RWPE2 (cell line): ENCODE measurements around the gene WNT6.

ENCODE experiments used
- ATAC-seq: fragments of 200-7000 bp; cut with Tn5 transposase; 3 replicates; pipeline ENCODE4 v1.9.1; 2021; ENCODE audit warnings: low read depth
- DNase-seq: peaks from one replicate; pipeline ENCODE4 v3.0.0-alpha.2; 2020; ENCODE audit warnings: low spot score
- H3K27ac ChIP-seq: fragments of 450-650 bp; 2 replicates; pipeline ENCODE4 v1.5.1; 2017; ENCODE audit warnings: mild to moderate bottlenecking; ENCODE audit not compliant: poor library complexity, severe bottlenecking
- H3K27me3 ChIP-seq: fragments of 250-450 bp; sonication (Bioruptor Pico); 2 replicates; pipeline ENCODE4 v1.5.1; 2021; ENCODE audit warnings: mild to moderate bottlenecking, moderate library complexity; ENCODE audit not compliant: insufficient read depth, poor library complexity, severe bottlenecking
- H3K36me3 ChIP-seq: fragments of 250-450 bp; sonication (Bioruptor Pico); 2 replicates; pipeline ENCODE4 v1.5.1; 2020; ENCODE audit warnings: low read depth, mild to moderate bottlenecking, moderate library complexity
- H3K4me1 ChIP-seq: fragments of 250-450 bp; sonication (Bioruptor Pico); 2 replicates; pipeline ENCODE4 v1.5.1; 2021; ENCODE audit warnings: mild to moderate bottlenecking, moderate library complexity; ENCODE audit not compliant: insufficient read depth, poor library complexity, severe bottlenecking
- H3K4me3 ChIP-seq: fragments of 250-450 bp; sonication (Bioruptor Pico); 2 replicates; pipeline ENCODE4 v1.5.1; 2021; ENCODE audit warnings: mild to moderate bottlenecking, moderate library complexity; ENCODE audit not compliant: severe bottlenecking
- H3K9me3 ChIP-seq: fragments of 250-450 bp; sonication (Bioruptor Pico); 2 replicates; pipeline ENCODE4 v1.5.1; 2021; ENCODE audit warnings: mild to moderate bottlenecking, moderate library complexity; ENCODE audit not compliant: severe bottlenecking
- CTCF ChIP-seq: fragments of 450-650 bp; IDR thresholded peaks from one replicate; pipeline ENCODE4 v1.5.1; 2017; ENCODE audit warnings: mild to moderate bottlenecking, moderate library complexity; ENCODE audit not compliant: poor library complexity, severe bottlenecking

The WNT6 gene

DNA sequence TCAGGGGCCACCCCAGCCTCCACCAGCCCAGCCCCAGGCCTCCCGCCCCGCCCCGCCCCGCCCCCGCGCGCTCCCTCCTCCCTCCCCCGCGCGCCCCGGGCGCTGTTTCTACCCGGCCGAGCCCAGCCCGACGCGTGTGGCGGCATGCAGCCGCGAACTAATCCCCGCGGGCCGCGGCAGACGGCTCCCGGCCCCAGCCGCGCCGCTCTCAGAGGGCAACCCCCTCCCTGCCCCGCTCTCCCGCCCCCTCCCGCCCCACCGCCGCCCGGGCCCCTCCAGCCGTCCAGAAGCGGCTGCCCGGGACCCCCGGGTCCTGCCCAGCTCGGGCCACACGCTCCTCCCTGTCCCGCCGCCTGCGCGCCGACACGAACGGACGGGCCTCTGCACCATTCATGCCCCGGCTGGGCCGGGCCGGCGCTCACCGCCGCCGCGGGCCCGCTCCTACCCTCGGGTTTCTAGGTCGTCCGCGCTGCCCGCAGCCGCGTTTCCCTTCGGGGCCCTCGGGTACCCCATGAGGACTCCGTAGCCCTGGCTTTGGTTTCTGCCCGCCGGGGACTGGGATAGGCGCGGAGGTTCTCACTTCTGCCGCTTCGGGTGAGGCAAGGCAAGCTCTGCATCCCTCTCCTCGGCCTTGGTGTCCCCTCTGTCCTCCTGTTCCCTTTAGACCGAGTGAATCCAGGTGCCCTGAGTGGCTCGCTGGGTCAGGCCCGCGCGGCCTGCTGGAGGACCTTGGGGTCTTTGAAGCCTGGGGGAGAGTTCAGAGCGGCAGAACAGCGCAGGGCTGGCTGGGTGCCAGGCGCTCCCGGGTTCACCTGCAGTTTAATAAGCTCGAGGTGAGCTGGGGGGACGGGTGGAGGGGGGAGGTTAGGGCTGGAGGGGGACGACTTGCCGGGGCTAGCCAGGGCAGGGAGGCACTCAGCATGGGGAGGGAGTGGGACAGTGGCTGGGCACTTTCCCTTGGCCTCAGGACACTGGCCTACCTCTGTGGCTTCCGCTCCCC lies 24.2 kb downstream of the WNT6 start:
- H3K4me1 ChIP-seq = peaks cover 9% of the 10 kb centered on the region
- no peaks in the 10 kb centered on the region for H3K36me3 ChIP-seq
- no peak for DNase-seq
- H3K27ac ChIP-seq = peak overlapping the region; percentile 48
- H3K4me3 ChIP-seq = peak overlapping the region; percentile 20
- no peak for TF ChIP-seq CTCF
- no peaks in the 10 kb centered on the region for H3K27me3 ChIP-seq
- no peaks in the 10 kb centered on the region for H3K9me3 ChIP-seq
- peak; percentile 54 for ATAC-seq

DNA sequence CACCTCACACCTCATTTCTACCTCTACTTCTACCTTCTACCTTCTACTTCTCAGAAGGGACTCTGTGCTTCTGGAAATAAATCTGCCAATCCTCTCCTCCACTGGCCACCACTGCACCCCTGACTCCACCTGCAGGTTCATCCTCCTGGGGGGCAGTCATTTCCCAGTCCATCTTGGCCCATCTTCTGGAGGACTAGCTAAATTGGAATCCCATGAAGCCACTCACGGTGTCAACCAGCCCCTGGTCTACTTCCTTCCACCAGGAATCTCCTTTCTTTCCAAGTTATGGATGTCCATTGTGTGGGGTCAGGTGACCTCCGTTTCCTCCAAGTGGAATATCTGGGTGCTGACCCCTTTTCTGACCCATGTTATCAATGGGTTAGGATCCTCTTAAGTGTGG lies 24.9 kb downstream of the WNT6 start:
- no peak for TF ChIP-seq CTCF
- H3K9me3 ChIP-seq = no peaks in the 10 kb centered on the region
- H3K36me3 ChIP-seq = no peaks in the 10 kb centered on the region
- ATAC-seq (no peak), DNase-seq (no peak)
- no peaks in the 10 kb centered on the region for H3K27me3 ChIP-seq
- H3K4me1 ChIP-seq = peaks cover 9% of the 10 kb centered on the region
- H3K4me3 ChIP-seq = no peak overlapping the region
- H3K27ac ChIP-seq = no peak overlapping the region

DNA sequence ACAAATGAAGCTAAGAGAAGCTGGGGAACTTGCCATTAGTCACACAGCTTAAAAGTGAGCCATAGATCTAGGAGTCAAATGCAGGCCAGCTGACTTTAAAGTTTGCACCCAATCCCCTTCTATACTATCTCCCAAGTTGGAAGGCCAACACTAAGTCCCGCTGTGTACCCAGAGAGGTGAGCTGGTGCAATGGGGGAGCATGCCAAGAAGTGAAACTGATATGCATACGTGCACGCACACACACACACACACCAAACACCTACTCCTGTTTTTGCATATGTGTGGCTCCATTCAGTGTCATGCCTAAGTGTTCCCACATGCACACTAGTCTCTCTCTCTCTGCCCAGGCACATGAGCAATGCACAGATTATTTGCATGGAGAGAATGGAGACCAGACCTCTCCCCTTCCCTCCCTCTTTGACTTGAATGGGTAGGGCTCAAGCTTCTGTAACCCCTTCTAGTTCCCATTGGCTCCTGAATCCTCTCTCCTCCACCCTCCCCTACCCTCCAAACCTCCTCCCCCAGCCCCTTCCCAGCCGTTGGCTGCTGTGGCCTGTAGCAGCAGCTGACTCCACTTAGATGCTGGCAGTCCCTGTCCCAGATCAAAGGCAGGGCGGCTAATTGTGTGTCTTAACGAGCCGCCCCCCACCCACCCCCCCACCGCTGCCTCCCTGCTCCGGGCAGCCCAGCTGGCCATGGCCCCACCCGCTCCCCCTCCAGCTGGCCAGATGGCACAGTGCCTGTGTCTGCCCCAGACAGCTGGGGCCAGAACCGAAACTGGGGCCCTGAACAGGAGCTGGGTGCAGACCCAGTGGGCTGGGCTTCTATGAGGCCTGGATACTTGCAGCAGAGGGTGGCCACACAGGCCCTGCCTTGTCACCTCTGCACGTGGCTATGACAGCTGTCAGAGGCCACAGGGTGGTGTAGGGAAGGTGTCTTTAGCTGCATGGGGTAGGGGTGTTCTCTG lies 26.7 kb downstream of the WNT6 start:
- no peak for DNase-seq
- no peak overlapping the region for H3K4me3 ChIP-seq
- no peaks in the 10 kb centered on the region for H3K9me3 ChIP-seq
- H3K36me3 ChIP-seq = no peaks in the 10 kb centered on the region
- TF ChIP-seq CTCF = no peak
- H3K27me3 ChIP-seq = no peaks in the 10 kb centered on the region
- H3K4me1 ChIP-seq = peaks cover 9% of the 10 kb centered on the region
- H3K27ac ChIP-seq = no peak overlapping the region
- no peak for ATAC-seq

DNA sequence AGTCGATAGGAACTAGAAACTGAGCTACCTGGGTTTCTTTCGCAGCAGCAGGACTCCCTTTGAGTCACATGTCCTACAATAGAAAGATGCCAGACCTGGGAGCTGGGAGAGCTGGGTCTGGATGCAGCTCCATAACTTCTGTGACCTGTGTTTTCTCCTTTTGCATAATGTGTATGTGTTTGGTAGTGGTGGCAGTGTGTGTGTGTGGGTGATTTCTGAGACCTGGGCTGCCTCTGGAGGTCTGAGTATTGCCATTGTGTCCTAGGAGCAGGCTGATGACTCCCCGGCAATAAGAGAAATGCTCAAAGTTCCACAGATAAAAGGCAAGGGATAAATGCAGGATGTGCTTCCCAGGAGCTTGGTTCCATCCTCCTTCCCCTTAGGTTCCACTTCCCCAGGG lies 27.5 kb downstream of the WNT6 start:
- no peaks in the 10 kb centered on the region for H3K36me3 ChIP-seq
- H3K27ac ChIP-seq = no peak overlapping the region
- H3K4me1 ChIP-seq = peaks cover 9% of the 10 kb centered on the region
- no peak overlapping the region for H3K4me3 ChIP-seq
- DNase-seq (no peak), ATAC-seq (no peak)
- H3K27me3 ChIP-seq = no peaks in the 10 kb centered on the region
- TF ChIP-seq CTCF = no peak
- H3K9me3 ChIP-seq = no peaks in the 10 kb centered on the region
